Activated gamma-delta T cell treated with anti-CD3 and anti-CD28 coated beads, Interleukin-2, amount 50 U/mL, for 16 hours (primary cell): ENCODE results near the gene IMMP2L.
A peak's percentile ranks its signal among the peaks of the same experiment; 100 is the strongest.
"Not testable (repeated sequence)": the region's sequence is repeated elsewhere in the genome, so short reads cannot be mapped to it uniquely, and the experiment has no call there.

Experiments
- DNase-seq: peaks from one replicate; pipeline ENCODE4 v3.0.0-alpha.2; 2020; ENCODE audit warnings: low read depth

The IMMP2L gene

GRCh38 chr7:111561904-111562732 lies at the start of gene IMMP2L:
TSS of gene IMMP2L (minus strand) at chr7:111562492.
- DNase-seq = peak; percentile 88

DNA sequence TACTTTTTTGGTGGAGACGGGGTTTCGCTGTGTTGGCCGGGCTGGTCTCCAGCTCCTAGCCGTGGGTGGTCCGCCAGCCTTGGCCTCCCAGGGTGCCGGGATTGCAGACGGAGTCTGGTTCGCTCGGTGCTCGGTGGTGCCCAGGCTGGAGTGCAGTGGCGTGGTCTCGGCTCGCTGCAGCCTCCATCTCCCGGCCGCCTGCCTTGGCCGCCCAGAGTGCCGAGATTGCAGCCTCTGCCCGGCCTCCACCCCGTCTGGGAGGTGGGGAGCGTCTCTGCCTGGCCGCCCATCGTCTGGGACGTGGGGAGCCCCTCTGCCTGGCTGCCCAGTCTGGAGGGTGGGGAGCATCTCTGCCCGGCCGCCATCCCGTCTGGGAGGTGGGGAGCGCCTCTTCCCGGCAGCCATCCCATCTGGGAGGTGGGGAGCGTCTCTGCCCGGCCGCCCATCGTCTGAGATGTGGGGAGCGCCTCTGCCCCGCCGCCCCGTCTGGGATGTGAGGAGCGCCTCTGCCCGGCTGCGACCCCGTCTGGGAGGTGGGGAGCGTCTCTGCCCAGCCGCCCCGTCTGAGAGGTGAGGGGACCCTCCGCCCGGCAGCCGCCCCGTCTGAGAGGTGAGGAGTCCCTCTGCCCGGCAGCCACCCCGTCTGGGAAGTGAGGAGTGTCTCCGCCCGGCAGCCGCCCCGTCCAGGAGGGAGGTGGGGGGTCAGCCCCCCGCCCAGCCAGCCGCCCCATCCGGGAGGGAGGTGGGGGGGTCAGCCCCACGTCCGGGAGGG lies 47.4 kb upstream of the IMMP2L start:
- not testable (repeated sequence) for DNase-seq

DNA sequence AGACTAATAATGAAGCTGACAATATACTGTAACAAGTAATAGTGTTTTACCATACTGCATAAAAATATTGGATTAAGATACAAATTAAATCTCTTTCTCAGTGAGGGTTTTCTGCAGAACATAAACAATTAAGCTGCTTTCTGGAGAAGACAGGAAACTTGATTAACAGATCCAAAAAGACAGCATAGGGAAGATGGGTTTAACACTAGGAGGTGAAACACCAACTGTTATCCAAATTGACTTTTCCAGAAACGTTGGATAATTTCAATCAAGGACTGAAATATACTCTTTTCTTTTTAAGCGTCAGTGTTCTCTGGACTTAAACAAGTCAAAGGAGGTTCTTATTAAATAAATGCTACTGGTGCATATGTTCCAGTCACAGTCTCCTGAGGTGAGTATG lies 45.3 kb upstream of the IMMP2L start:
- DNase-seq = no peak

- no peak for DNase-seq
These were observed 43.0 kb upstream of the IMMP2L start for GRCh38 chr7:111605246-111605645.

GRCh38 chr7:111600091-111600490 lies 37.8 kb upstream of the IMMP2L start:
- no peak for DNase-seq

GRCh38 chr7:111595780-111596179 lies 33.5 kb upstream of the IMMP2L start:
- no peak for DNase-seq

- no peak for DNase-seq
These were observed 32.3 kb upstream of the IMMP2L start for GRCh38 chr7:111594602-111595001.

DNA sequence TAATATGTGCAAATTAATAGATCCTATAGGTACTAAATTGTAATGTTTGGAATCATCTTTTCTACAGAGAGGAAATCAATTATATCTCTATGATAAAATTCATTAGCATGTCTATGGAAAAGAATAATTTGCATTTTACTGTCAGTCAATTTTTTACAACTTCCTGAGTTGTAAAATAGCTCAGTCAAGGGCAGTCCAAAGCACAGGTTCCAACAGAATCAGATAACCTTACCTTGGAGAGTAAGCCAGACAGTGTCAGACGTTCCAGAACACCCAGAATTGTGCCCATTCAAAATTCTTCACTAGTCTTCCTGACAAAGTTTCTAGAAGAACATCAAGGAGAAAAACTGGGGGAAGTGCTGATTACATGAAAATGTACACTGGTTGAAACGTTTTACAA lies 31.1 kb upstream of the IMMP2L start:
- no peak for DNase-seq

GRCh38 chr7:111588065-111588433 lies 25.8 kb upstream of the IMMP2L start:
- DNase-seq = no peak

GRCh38 chr7:111587410-111588064 lies 25.2 kb upstream of the IMMP2L start:
- no peak for DNase-seq

DNA sequence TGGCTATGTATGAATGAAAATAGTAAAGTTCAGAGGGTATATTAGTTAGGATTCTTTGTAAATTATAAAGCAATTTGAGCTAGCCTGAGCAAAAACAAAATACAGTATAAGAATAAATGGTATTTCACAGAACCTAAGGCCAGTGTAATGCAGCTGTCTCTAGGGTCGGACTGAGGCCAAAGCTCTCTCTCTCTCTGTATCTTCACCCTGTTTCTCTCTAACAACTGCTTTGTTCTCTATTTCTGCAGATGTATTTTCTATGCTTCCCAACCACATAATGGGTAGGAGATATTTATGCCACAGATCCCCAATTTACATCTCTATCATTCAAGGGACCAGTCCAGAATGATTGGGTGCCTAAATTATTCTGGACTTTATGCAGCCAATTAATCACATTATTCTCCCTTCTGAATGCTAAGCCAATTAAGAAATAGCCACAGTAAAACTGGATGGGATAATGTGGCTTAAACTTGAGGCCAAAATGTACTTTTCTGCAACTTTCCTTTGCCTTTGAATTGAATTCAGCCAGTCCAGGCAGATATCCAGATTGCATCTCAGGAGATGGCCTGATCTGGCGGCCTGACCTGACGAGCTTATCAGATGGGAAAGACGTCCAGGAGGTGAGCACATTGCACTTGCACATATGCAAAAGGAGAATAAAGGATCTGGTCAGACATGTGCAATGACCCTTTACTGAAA lies 24.6 kb upstream of the IMMP2L start:
- DNase-seq = no peak

- DNase-seq = not testable (repeated sequence)
These were observed 19.6 kb upstream of the IMMP2L start for GRCh38 chr7:111581784-111582488.

DNA sequence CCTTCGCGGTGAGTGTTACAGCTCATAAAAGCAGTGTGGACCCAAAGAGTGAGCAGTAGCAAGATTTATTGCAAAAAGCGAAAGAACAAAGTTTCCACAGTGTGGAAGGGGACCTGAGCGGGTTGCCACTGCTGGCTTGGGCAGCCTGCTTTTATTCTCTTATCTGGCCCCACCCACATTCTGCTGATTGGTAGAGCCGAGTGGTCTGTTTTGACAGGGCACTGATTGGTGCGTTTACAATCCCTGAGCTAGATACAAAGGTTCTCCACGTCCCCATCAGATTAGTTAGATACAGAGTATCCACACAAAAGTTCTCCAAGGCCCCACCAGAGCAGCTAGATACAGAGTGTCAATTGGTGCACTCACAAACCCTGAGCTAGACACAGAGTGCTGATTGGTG lies 18.9 kb upstream of the IMMP2L start:
- DNase-seq = not testable (repeated sequence)

GRCh38 chr7:111578754-111579153 lies 16.5 kb upstream of the IMMP2L start:
- no peak for DNase-seq

DNA sequence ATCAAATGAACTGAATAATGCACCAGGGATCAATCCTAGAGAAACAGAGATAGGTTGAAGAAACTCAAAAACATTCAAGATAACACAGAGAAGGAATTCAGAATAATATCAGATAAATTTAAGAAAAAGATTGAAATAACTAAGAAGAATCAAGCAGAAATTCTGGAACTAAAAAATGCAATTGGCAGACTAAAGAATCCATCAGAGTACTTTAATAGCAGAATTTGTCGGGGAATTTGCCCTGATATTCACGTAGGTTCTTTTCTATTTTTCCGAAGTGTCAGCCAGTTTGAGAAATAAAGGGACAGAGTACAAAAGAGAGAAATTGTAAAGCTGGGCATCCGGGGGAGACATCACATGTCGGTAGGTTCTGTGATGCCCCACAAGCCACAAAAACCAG lies 9.4 kb upstream of the IMMP2L start:
- no peak for DNase-seq

DNA sequence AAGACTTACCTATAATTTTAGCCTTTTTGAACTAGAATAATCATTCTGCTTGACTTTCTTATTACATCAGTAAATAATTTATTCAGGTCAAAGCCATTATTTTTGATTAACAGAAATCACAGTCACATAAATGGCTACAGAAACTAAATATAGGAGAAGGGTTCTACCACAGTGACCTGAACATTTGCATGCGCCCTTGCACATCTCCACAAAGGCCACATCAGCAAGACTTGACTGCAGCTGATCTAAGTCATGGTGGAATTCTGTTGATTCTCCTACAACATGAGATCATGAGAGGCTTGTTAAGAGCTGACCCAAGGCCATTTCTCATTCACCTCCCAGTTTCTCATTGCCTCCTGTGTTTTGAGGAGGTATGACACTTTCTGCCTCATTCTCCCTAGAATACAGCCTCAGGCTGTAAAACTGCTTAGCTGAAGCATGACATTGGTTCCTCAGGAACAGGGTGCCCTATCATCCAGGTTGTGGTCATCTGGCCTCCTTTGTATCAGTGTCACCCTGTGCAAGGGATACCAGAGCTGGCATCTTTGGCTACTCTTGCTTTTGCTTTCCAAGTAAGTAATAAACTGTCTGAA lies 6.7 kb upstream of the IMMP2L start:
- no peak for DNase-seq

- DNase-seq = no peak
These were observed 6.1 kb upstream of the IMMP2L start for GRCh38 chr7:111568419-111568818.

GRCh38 chr7:111564078-111564477 lies 1.8 kb upstream of the IMMP2L start:
- no peak for DNase-seq

- no peak for DNase-seq
These were observed 713 bp downstream of the IMMP2L start for GRCh38 chr7:111561654-111561903.

DNA sequence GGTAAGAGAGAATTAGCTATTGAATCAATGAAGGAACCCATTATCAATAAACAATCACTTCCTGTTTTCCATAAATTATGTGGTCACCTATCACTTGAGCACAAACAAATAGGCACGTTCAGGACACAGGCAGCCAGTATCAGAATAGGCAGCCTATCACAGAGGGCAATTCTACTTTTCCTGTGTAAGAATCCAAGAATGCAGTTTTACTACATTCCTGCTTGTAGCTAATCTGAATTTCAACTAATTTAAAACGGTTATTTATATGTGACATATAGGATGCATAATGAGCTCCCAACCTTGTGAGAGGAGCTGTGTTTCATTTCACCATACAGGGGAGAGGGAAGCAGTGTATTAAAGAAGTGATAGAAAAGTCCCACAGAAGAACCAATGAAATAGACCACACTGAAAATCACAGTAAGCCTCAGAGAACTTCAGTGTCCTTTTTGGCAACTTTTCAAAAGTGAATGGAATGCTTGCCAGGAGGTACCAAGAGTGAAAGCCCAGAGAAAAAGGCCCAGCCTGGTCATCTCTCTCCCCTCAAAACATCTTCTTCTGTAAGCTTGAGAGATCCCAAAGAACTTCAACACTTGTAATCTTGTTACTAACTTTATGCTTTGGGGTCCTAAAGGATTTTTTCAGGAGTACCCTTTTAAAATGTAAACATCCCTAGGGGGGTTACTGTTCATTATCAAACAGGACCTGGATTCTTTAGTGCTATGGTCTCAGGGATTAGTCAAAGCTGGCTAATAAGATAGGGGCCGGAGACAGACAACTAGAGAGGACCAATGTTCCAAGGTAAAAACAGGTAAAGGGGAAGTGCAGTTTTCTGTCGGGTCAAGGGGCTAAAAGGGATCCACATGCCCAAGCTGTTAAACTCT lies 1.3 kb downstream of the IMMP2L start:
- no peak for DNase-seq

DNA sequence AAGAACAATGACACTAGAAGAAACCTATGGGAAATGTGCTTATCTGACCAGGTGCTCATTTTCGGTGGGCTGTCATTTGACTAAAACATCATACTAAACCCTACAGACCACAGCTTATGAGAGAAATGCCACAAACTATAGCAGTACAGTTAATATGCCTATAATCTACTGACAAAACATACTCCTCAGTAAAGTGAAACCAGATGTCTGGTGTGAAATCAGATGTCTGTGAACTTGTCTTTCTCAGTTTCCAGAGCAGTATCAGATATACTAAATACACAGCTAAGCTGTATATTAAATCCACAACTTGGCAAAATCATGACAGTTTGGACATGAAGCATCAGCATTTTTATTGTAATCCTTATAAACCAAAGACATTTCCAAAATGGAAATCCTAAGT lies 3.3 kb downstream of the IMMP2L start:
- DNase-seq = no peak
